Measurements from ENCODE around the gene SDK2.

SDK2 gene

DNA sequence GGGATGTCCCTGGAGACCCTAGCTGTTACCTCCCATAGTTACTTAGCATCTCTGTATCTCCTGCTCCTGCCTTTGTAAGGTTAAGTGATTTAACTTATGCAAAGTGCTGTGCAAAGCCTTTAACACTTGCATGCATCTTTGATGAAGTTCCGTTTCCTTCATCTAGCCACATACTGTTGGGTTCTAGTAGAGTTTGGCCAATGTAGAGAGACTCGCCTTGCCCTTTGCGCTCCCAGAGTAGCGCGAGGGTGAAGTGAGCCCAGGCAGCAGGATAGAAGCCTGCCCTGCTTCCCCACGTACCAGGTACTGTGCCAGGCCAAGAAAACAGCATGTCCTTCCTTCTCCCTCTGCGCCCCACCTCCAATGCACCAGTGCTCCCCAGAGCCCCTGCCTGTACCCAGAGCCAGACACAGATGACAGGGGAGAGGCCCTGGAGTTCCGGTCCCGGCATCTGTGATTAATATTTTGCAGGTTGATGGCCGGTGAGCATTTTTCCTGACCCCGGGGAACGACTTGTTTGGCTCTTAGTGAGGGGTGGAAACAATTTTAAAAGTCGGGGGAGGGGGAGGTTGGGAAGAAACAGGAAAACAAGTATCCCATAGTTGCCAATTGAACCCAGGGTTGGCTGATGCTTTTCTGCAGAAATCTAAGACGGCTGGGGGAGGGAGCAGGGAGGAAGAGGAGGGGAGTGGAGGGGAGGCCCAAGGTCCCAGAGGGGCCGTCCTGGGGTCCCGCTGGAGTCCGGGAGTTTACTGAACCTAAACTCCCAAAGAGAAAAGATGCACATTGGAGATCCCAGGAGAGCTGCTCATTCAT, 319.3 kb downstream of the SDK2 start:
- no peak for TF ChIP-seq CTCF (IDR thresholded peaks at IDR 0.05; ENCODE audit: low read depth, low read length)
- DNase-seq (ENCODE audit: extremely low read depth, low read depth), result no peak

DNA sequence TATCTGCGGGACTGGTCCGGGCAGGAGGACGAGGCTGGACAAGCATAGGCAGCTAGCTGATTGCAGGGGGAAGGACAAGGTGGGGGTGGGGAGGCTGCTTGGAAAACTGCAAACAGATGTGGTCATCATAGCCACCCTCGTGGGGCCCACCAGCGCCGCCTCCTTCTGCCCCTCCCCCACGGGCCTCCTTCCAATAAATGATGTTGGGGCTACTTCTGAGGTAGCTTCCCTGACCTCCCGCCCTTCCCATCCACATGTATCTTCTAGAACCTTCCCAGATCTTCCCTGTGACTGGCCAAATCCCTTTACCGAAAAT, 320.1 kb downstream of the SDK2 start:
- TF ChIP-seq CTCF (IDR thresholded peaks at IDR 0.05; ENCODE audit: low read depth, low read length), result no peak
- DNase-seq (ENCODE audit: extremely low read depth, low read depth), result no peak

GRCh38 chr17:73323409-73324159, 320.7 kb downstream of the SDK2 start:
- no peak; the same call in 1 of the 2 replicates for TF ChIP-seq CTCF (IDR thresholded peaks at IDR 0.05; ENCODE audit: low read depth, low read length)
- DNase-seq (ENCODE audit: extremely low read depth, low read depth), result no peak

GRCh38 chr17:73320601-73321264, 323.5 kb downstream of the SDK2 start:
- DNase-seq (ENCODE audit: extremely low read depth, low read depth), result no peak
- TF ChIP-seq CTCF (IDR thresholded peaks at IDR 0.05; ENCODE audit: low read depth, low read length), result no peak

GRCh38 chr17:73319766-73320165, 324.5 kb downstream of the SDK2 start:
- no peak for TF ChIP-seq CTCF (IDR thresholded peaks at IDR 0.05; ENCODE audit: low read depth, low read length)
- no peak for DNase-seq (ENCODE audit: extremely low read depth, low read depth)

- DNase-seq (ENCODE audit: extremely low read depth, low read depth), result no peak
- TF ChIP-seq CTCF (IDR thresholded peaks at IDR 0.05; ENCODE audit: low read depth, low read length), result no peak
Measured at GRCh38 chr17:73318836-73319235, 325.4 kb downstream of the SDK2 start.

GRCh38 chr17:73318427-73318813, 325.8 kb downstream of the SDK2 start:
- DNase-seq (ENCODE audit: extremely low read depth, low read depth), result no peak
- TF ChIP-seq CTCF (IDR thresholded peaks at IDR 0.05; ENCODE audit: low read depth, low read length), result no peak
